AG04450 (cell line): ENCODE measurements around the gene PLXNA4. TPM values are rescaled to one million over a fixed set of nuclear protein-coding genes. Genes with fewer than 3 reads are reported as not detected.
A peak's percentile ranks its signal among the peaks of the same experiment; 100 is the strongest.

Experiments used
- CTCF ChIA-PET: fragments of 300-600, 350-600 bp; formaldehyde crosslinking; extraction: SDS; loops from one replicate; lab custom pipeline; 2022; ENCODE audit warnings: antibody characterized with exemption, inconsistent platforms; lab: Charles Lee
- POLR2A ChIA-PET: fragments of 350-600 bp; formaldehyde crosslinking; extraction: SDS; loops from one replicate; lab custom pipeline; 2021; ENCODE audit warnings: antibody characterized with exemption, inconsistent platforms; lab: Yijun Ruan, JAX
- DNase-seq: peaks from one replicate; pipeline ENCODE4 v3.0.0-alpha.2; 2011; ENCODE audit warnings: low read depth, low spot score
- H3K27ac ChIP-seq: one replicate; pipeline ENCODE4 v1.5.1; 2012; ENCODE audit warnings: low read depth, low read length, control low read depth
- H3K27me3 ChIP-seq: one replicate; pipeline ENCODE4 v1.6.0; 2012; ENCODE audit warnings: low read length; ENCODE audit not compliant: control insufficient read depth, insufficient read depth
- H3K4me3 ChIP-seq: 2 replicates; pipeline ENCODE4 v1.5.1; 2011; ENCODE audit warnings: mild to moderate bottlenecking, low read depth, low read length, control low read depth
- H3K9me3 ChIP-seq: 2 replicates; pipeline ENCODE4 v1.5.1; 2012; ENCODE audit warnings: low read length; ENCODE audit not compliant: control insufficient read depth, insufficient read depth
- polyA plus RNA-seq: library from polyadenylated mRNA; depleted of rRNA; stranded (reverse); fragments of >200 nt; gene quantifications from 2 replicates; pipeline ENCODE4 v1.2.3, GENCODE V29; 2011
- TF ChIP-seq, protein P1 (sequence below): IDR thresholded peaks from 2 replicates; pipeline ENCODE4 v1.5.1; 2011; ENCODE audit warnings: low read depth, low read length, control low read depth, inconsistent platforms

PLXNA4 gene
- polyA plus RNA-seq, 1 experiment, result 0.05 TPM

DNA sequence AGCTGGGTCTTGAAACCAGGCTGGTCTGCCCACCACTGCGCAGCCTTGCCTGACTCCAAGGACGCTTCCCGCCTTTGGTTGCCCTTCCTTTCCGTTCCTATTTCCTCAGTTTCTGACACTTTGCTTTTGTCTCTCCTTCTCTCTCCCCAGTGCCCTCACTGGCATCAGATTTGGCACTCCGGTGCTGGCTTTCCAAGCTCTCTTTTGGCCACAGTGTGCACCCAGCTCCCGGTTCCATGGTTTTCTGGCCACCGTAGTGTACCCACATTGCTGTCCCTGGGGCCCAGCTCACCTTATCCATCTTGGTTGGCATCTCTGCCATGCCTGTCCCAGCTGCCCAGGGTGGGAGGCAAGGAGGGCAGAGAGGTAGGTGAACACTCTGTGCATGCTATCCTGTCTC lies 142.2 kb downstream of the PLXNA4 start:
- ChIA-PET CTCF (no interaction called here), POLR2A (no interaction called here)
- DNase-seq, result no peak
- Histone ChIP-seq H3K4me3 (no peak overlapping the region), H3K27me3 (peaks cover 2% of the 10 kb centered on the region), H3K27ac (no peak overlapping the region), H3K9me3 (no peaks in the 10 kb centered on the region)
- TF ChIP-seq, protein P1, sequence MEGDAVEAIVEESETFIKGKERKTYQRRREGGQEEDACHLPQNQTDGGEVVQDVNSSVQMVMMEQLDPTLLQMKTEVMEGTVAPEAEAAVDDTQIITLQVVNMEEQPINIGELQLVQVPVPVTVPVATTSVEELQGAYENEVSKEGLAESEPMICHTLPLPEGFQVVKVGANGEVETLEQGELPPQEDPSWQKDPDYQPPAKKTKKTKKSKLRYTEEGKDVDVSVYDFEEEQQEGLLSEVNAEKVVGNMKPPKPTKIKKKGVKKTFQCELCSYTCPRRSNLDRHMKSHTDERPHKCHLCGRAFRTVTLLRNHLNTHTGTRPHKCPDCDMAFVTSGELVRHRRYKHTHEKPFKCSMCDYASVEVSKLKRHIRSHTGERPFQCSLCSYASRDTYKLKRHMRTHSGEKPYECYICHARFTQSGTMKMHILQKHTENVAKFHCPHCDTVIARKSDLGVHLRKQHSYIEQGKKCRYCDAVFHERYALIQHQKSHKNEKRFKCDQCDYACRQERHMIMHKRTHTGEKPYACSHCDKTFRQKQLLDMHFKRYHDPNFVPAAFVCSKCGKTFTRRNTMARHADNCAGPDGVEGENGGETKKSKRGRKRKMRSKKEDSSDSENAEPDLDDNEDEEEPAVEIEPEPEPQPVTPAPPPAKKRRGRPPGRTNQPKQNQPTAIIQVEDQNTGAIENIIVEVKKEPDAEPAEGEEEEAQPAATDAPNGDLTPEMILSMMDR, result no peak

DNA sequence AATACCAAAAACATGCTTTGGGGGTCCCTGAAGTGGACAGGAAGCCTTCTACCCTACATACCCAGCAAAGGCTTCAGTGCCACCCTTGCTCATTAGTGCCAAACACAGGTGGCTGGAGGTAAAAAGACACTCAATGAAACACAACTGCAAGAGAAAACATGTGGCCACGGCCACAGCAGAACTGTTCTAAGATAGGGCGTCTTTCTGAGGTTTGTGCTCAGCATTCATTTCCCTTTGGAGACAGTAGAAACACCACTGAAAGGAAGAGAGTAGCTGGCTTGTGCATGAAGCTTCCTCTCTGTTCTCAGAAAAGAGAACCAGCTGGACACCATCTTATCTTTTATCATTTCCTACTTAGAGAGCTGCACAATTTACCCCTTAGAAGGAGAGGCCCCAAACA lies 143.0 kb downstream of the PLXNA4 start:
- ChIA-PET CTCF (no interaction called here), POLR2A (no interaction called here)
- Histone ChIP-seq H3K9me3 (no peaks in the 10 kb centered on the region), H3K27me3 (peaks cover 2% of the 10 kb centered on the region), H3K27ac (no peak overlapping the region), H3K4me3 (no peak overlapping the region)
- no peak for DNase-seq
- TF ChIP-seq, protein P1, result no peak

DNA sequence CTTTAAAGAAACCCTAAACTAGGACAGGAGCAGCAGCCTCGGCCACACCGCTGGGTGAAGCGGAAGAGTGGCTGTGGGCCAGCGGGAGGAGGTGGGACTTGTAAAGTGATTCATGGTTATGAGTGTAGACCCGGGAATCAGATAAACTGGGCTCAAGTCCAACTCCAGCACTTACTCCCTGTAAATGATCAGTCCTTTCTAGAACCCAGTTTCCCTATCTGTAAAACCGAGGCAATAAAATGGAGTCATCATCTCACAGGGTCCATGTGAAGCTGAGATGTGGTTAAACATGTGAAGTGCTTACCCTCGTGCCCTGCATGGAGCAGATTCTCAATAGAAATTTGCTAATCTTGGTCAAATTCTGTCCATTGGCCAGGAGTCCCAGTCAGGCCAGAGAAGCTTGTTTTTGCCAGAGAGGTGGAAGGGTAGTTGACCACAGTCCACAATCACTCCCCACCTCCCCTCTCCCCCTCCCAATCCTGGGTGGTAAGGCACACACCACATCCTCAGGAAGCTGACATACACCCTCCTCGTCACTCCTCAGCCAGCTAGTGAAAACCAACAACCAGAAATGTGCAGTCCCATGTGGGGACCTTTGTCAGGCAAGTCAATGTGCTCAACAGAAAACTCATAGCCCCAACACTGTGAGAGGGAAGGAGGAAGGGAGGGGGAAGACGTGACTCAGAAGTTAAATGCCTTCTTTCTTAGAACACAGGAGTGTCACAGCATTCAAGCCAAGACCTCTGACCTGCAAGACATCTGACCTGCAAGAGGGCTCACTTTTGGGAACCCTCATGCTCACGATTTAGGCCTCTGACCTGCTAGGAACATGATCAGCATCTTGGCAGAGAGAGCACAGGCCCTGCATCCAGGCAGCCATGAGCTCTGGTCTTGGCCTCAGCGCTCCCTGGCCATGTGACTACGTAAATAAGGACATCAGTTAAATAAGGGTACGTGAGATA lies 145.1 kb downstream of the PLXNA4 start:
- ChIA-PET CTCF (no interaction called here), POLR2A (no interaction called here)
- Histone ChIP-seq H3K27me3 (peaks cover 2% of the 10 kb centered on the region), H3K4me3 (no peak overlapping the region), H3K9me3 (no peaks in the 10 kb centered on the region), H3K27ac (no peak overlapping the region)
- TF ChIP-seq, protein P1, result no peak
- DNase-seq, result peak; percentile 43

DNA sequence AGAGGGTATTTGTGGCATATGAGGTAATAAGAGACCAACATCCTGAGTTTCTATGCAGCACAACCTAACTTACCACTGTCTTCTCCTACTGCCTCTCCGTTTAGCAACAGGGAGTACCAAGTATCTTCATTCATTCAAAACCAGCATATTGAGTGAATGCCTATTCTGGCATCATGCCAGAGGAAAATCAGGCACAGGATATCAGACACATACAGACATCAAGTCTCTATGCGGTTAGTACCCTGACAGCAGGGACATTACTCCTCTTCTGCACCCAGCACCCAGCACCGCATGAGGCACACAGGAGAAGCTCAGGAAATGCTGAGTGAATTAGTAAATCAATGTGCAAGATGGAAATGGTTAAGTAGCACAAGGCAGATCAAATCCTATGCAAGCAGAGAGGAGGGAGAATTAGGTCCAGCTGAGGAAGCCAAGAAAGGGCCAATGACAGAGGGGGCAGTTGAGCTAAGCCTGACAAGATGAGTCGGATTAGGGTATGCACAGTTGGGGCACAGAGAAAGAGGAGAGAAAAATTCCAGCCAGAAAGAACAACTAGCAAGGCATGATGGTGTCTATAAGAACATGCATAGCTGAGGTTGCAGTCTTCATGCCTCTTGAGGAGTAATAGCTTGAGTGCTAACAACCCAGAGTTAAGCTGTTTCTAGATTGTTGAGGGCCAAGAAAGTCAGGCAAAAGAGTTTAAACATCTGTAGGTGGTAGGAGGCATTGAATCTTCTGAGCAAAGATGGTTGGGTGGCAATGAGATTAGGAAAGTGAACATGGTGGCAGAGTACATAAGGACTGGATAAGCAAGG lies 146.0 kb downstream of the PLXNA4 start:
- DNase-seq, result no peak
- TF ChIP-seq, protein P1, result no peak
- Histone ChIP-seq H3K27me3 (no peaks in the 10 kb centered on the region), H3K27ac (no peak overlapping the region), H3K4me3 (no peak overlapping the region), H3K9me3 (no peaks in the 10 kb centered on the region)
- CTCF ChIA-PET, result no interaction called here
- POLR2A ChIA-PET, result no interaction called here
